Aorta (tissue), 5 donors: ENCODE data around the gene MSRB3. TPM values are rescaled to one million over a fixed set of nuclear protein-coding genes. Genes with fewer than 3 reads are reported as not detected.
"Not testable (repeated sequence)": the region's sequence is repeated elsewhere in the genome, so short reads cannot be mapped to it uniquely, and the experiment has no call there.

Source experiments
- ATAC-seq: fragments of 200-7000 bp; cut with Tn5 transposase; one replicate; pipeline ENCODE4 v1.9.1; 2022; ENCODE audit warnings: moderate library complexity; ENCODE audit not compliant: low FRiP score
- DNase-seq, 2 donors: peaks; one replicate each; pipeline ENCODE4 v3.0.0-alpha.2; 2020
- H3K27ac ChIP-seq, 2 donors: one replicate each; pipeline ENCODE4 v1.5.1; 2013; ENCODE audit warnings: low read length in 2 of 2, mild to moderate bottlenecking in 2 of 2, moderate library complexity in 2 of 2, control low read depth in 1 of 2, inconsistent platforms in 1 of 2, low read depth in 1 of 2
- H3K27me3 ChIP-seq, 2 donors: one replicate each; pipeline ENCODE4 v1.6.1; 2013; ENCODE audit warnings: control low read depth in 1 of 2, low read length in 1 of 2, mild to moderate bottlenecking in 1 of 2, moderate library complexity in 1 of 2; ENCODE audit not compliant: insufficient read depth in 2 of 2, control insufficient read depth in 1 of 2
- H3K36me3 ChIP-seq, 2 donors: one replicate each; pipeline ENCODE4 v1.6.1; 2013; ENCODE audit warnings: control low read depth in 1 of 2, low read length in 1 of 2, mild to moderate bottlenecking in 1 of 2; ENCODE audit not compliant: insufficient read depth in 2 of 2, control insufficient read depth in 1 of 2
- H3K4me1 ChIP-seq, 2 donors: one replicate each; pipeline ENCODE4 v1.6.1; 2013; ENCODE audit warnings: low read length in 2 of 2, control low read depth in 1 of 2, mild to moderate bottlenecking in 1 of 2, moderate library complexity in 1 of 2; ENCODE audit not compliant: insufficient read depth in 2 of 2, control insufficient read depth in 1 of 2
- H3K4me3 ChIP-seq, 2 donors: one replicate each; pipeline ENCODE4 v1.5.1; 2013; ENCODE audit warnings: low read length in 2 of 2, control low read depth in 1 of 2, mild to moderate bottlenecking in 1 of 2
- H3K9me3 ChIP-seq: one replicate; pipeline ENCODE4 v1.6.1; 2013; ENCODE audit warnings: mild to moderate bottlenecking, low read length; ENCODE audit not compliant: control insufficient read depth
- WGBS, 2 donors: extraction: QIAGEN DNeasy Blood & Tissue Kit; methylation state at CpG; one replicate each; pipeline ENCODE4 v1.1.7; 2013; 5-methylcytosine and 5-hydroxymethylcytosine counted together
- intact Hi-C, 2 donors: fragments of 100-400 bp; cut with DNase I; formaldehyde crosslinking; loops; one replicate each; pipeline versions ENCODE4 v1.14.2 to v1.15.0; 2022
- polyA plus RNA-seq, 2 donors: library from polyadenylated mRNA; stranded (reverse); fragments of 200-250 nt; gene quantifications; one replicate each; pipeline ENCODE4 v1.2.3, GENCODE V29; 2013
- total RNA-seq, 2 donors: library from RNA; stranded (reverse); fragmentation: NEBNext Ultra II Directional; extraction: Animal tissue kit (Norgen Biotek cat#: 25700); gene quantifications; one replicate each; pipeline ENCODE4 v1.2.1, GENCODE V29; 2021
- donor health status: healthy with polysubstance abuse.
- donor health status: Bipolar disorder and iron deficiency.
- donor health status: DM: no; HTN: no; CAD: no.
- donor health status: DM: no; HTN: no; CAD: no.
- donor health status: DM: yes; HTN: yes; CAD: no.

Gene MSRB3
- total and polyA plus RNA-seq, 4 donors: 119 to 298 (median 225) TPM

GRCh38 chr12:65463611-65464010, 185.1 kb downstream of the MSRB3 start:
- ATAC-seq (no peak), DNase-seq (no peak)
- no peaks in the 10 kb centered on the region for H3K36me3 ChIP-seq
- no peaks in the 10 kb centered on the region for H3K9me3 ChIP-seq
- H3K27ac ChIP-seq: no peak overlapping the region
- H3K4me3 ChIP-seq: no peak overlapping the region
- intact Hi-C loops: no loop called here
- WGBS, 2 donors: 96 to 100% methylated on average over 1 of the region's 1 CpG
- H3K27me3 ChIP-seq: no peaks in the 10 kb centered on the region
- peaks cover 0 to 2% of the 10 kb centered on the region in 2 donors for H3K4me1 ChIP-seq

- DNase-seq (no peak), ATAC-seq (no peak)
- 25 to 28% methylated on average over 3 of the region's 3 CpGs for WGBS, 2 donors
- Histone ChIP-seq H3K27ac (no peak overlapping the region), H3K9me3 (no peaks in the 10 kb centered on the region), H3K36me3 (no peaks in the 10 kb centered on the region), H3K4me3 (no peak overlapping the region), H3K4me1 (peaks cover 0 to 2% of the 10 kb centered on the region in 2 donors), H3K27me3 (no peaks in the 10 kb centered on the region)
- intact Hi-C loops: no loop called here
Measured at GRCh38 chr12:65464930-65465329, 186.4 kb downstream of the MSRB3 start.

- no peaks in the 10 kb centered on the region for H3K36me3 ChIP-seq
- no peaks in the 10 kb centered on the region for H3K9me3 ChIP-seq
- H3K27ac ChIP-seq: no peak overlapping the region
- ATAC-seq (no peak), DNase-seq (no peak)
- intact Hi-C loops: no loop called here
- H3K4me3 ChIP-seq: no peak overlapping the region
- peaks cover 0 to 1% of the 10 kb centered on the region in 2 donors for H3K4me1 ChIP-seq
- no peaks in the 10 kb centered on the region for H3K27me3 ChIP-seq
- WGBS, 2 donors: 79 to 83% methylated on average over 9 of the region's 9 CpGs
Measured at GRCh38 chr12:65465766-65466547, 187.5 kb downstream of the MSRB3 start.

GRCh38 chr12:65466911-65467310, 188.4 kb downstream of the MSRB3 start:
- ATAC-seq: no peak
- Histone ChIP-seq H3K27me3 (no peaks in the 10 kb centered on the region), H3K36me3 (no peaks in the 10 kb centered on the region), H3K9me3 (no peaks in the 10 kb centered on the region), H3K4me3 (no peak overlapping the region), H3K27ac (no peak overlapping the region), H3K4me1 (no peaks in the 10 kb centered on the region)
- no peak for DNase-seq
- WGBS, 2 donors: 86 to 94% methylated on average over 1 of the region's 1 CpG
- intact Hi-C loops: no loop called here

GRCh38 chr12:65470256-65470655, 191.8 kb downstream of the MSRB3 start:
- Histone ChIP-seq H3K9me3 (no peaks in the 10 kb centered on the region), H3K4me1 (no peaks in the 10 kb centered on the region), H3K4me3 (no peak overlapping the region), H3K36me3 (no peaks in the 10 kb centered on the region), H3K27me3 (no peaks in the 10 kb centered on the region), H3K27ac (no peak overlapping the region)
- ATAC-seq (no peak), DNase-seq (no peak)
- 76 to 79% methylated on average over 6 of the region's 6 CpGs for WGBS, 2 donors
- intact Hi-C loops: no loop called here

- H3K27me3 ChIP-seq: no peaks in the 10 kb centered on the region
- 46 to 63% methylated on average over 2 of the region's 2 CpGs for WGBS, 2 donors
Measured at GRCh38 chr12:65472079-65472478, 193.6 kb downstream of the MSRB3 start.

GRCh38 chr12:65474831-65475230, 196.3 kb downstream of the MSRB3 start:
- no peak for ATAC-seq
- intact Hi-C loops: no loop called here

More at GRCh38 chr12:65472079-65472478, 193.6 kb downstream of the MSRB3 start:
- ATAC-seq (no peak), DNase-seq (no peak)
- Histone ChIP-seq H3K4me1 (no peaks in the 10 kb centered on the region), H3K9me3 (no peaks in the 10 kb centered on the region), H3K4me3 (no peak overlapping the region), H3K36me3 (no peaks in the 10 kb centered on the region), H3K27ac (no peak overlapping the region)
- intact Hi-C loops: no loop called here

GRCh38 chr12:65477721-65478120, 199.2 kb downstream of the MSRB3 start:
- Histone ChIP-seq H3K27ac (no peak overlapping the region), H3K27me3 (peaks cover 0 to 1% of the 10 kb centered on the region in 2 donors), H3K36me3 (no peaks in the 10 kb centered on the region), H3K9me3 (no peaks in the 10 kb centered on the region), H3K4me1 (no peaks in the 10 kb centered on the region), H3K4me3 (no peak overlapping the region)
- intact Hi-C loops: no loop called here
- no peak for ATAC-seq
- no peak for DNase-seq

More at GRCh38 chr12:65474831-65475230, 196.3 kb downstream of the MSRB3 start:
- Histone ChIP-seq H3K36me3 (no peaks in the 10 kb centered on the region), H3K9me3 (no peaks in the 10 kb centered on the region), H3K27ac (no peak overlapping the region), H3K4me1 (no peaks in the 10 kb centered on the region), H3K4me3 (no peak overlapping the region), H3K27me3 (no peaks in the 10 kb centered on the region)
- DNase-seq: no peak
- WGBS, 2 donors: 92 to 94% methylated on average over 6 of the region's 6 CpGs

GRCh38 chr12:65483891-65484516, 205.5 kb downstream of the MSRB3 start:
- H3K4me1 ChIP-seq, H3K36me3 ChIP-seq, H3K27ac ChIP-seq, ATAC-seq, intact Hi-C loops, H3K4me3 ChIP-seq, H3K27me3 ChIP-seq, DNase-seq, H3K9me3 ChIP-seq: not testable (repeated sequence)
- WGBS, 2 donors: 98 to 100% methylated on average over 3 of the region's 3 CpGs
